GM19467 (cell line): ENCODE results near the gene NEK9.
A peak's percentile ranks its signal among the peaks of the same experiment; 100 is the strongest.
"Not testable (repeated sequence)": the region's sequence is repeated elsewhere in the genome, so short reads cannot be mapped to it uniquely, and the experiment has no call there.

ENCODE experiments used
- ATAC-seq: cut with Tn5 transposase; IDR thresholded peaks from one replicate; pipeline ENCODE4 v1.9.1; 2021; ENCODE audit warnings: mild to moderate bottlenecking, moderate library complexity; ENCODE audit not compliant: unreplicated experiment

The NEK9 gene

GRCh38 chr14:75068294-75069120 lies 58.3 kb downstream of the NEK9 start:
- ATAC-seq, result no peak

GRCh38 chr14:75067765-75068164 lies 59.1 kb downstream of the NEK9 start:
- ATAC-seq, result not testable (repeated sequence)

GRCh38 chr14:75067212-75067611 lies 59.6 kb downstream of the NEK9 start:
- no peak for ATAC-seq

DNA sequence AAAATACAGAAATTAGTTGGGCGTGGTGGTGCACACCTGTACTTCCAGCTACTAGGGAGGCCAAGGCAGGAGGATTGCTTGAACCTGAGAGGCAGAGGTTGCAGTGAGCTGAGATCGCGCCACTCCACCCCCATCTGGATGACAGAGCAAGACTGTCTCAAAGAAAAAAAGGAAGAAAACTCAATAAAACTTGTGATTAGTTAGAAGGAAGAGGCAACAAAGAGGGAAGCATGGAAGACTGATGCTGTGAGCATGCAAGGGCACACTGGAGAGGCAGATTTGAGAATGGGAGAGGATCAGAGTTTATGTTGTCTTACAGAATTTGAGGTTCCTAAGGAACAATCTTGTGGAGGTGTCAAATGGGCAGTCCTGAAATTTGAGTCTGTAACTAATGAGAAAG lies 60.2 kb downstream of the NEK9 start:
- ATAC-seq, result no peak

- ATAC-seq, result no peak
Measured at GRCh38 chr14:75064205-75064567, 62.7 kb downstream of the NEK9 start.

DNA sequence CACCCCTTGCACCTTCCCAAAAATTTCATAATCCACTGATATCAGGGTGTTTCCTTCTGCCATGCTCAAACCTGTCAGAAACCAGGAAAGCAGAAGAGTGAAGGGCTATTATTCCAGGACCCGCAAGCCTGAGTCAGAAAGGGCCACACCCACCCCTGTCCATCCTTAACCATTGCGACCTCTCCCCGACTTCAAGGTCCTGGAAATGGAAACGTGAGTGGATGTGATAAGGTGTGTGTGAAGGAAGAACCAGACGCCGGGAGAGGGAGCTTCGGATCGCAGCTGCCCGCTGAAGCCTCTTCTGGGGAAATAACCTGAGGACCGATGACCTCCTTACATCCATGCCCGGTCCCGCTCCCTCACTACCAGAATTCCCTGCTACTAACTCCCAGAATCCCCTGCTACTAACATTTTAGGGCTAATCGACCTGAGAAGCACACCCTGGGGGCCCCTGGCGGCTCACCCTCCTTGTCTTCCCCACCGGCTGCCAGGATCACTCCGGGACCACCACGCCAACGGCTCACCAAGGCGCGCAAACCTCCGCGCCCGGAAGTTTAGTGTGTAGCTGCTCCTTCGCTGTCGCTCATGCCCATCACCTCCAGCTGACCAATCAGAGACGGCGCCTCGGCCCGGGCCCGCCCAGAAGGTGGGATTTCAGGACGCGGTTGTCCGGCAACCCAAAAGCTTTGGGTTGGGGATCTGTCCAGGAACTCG lies 63.2 kb downstream of the NEK9 start, which contains the start of gene ACYP1:
Gene ACYP1 (minus strand): TSS at position 534 of the 714 bp plus-strand sequence. CDS start 471 bp downstream, at position 63.
- peak; percentile 85 for ATAC-seq

GRCh38 chr14:75063013-75063412 lies 63.8 kb downstream of the NEK9 start:
- no peak for ATAC-seq

DNA sequence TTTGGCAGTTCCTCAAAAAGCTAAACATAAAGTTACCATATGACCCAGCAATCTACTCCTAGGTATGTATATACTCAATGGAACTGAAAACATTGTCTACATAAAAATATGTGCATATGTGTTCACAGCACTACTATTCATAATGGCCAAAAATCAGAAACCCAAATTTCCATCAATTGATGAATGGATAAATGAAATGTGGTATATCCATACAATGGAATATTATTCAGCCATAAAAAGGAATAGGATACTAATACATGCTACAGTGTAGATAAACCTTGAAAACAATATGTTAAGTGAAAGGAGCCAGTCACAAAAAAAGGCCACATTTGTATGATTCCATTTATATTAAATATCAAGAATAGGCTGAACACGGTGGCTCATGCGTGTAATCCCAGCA lies 66.4 kb downstream of the NEK9 start:
- ATAC-seq, result no peak

GRCh38 chr14:75059642-75060041 lies 67.2 kb downstream of the NEK9 start:
- ATAC-seq, result no peak

GRCh38 chr14:75054421-75054820 lies 72.4 kb downstream of the NEK9 start:
- no peak for ATAC-seq

GRCh38 chr14:75053396-75054291 lies 73.2 kb downstream of the NEK9 start:
- no peak for ATAC-seq

- ATAC-seq, result no peak
Measured at GRCh38 chr14:75051556-75051899, 75.3 kb downstream of the NEK9 start.

DNA sequence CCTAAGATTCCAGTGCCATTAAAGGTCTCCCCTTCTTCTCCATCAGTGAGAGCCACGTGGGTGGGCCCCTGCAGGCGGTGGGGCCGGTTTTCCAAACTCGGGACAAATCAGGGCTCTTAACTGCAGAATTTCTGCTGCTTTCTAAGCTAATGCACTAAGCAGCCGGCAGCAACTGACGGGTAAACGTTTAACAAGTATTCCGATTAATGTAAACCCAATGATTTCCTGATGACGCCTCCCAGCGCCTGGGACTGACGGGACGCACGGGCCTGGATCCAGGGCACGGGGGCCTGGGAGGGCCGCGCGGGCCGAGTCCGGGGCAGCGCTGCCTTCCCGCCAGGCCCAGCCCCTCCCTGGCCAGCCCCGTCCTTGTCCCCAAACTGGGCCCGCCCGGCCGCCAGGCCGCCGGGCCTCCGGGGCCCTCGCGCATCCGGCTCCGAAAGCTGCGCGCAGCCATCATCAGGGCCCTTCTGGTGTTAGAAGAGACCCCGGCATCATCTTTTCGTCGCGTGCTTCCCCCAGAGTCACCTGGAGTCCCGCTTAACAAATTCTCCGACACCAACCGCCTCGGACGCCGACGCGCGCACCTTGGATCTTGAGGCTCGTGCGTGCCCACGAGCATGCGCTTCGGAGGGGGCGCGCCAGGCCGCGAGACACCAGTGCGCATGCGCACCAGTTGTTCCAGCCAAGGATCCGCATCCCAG lies 75.8 kb downstream of the NEK9 start, which contains the start of gene MLH3:
Gene MLH3 (minus strand): TSS at position 616 of the 704 bp plus-strand sequence. CDS start 1,812 bp downstream, outside the sequence.
- ATAC-seq, result peak; percentile 63

GRCh38 chr14:75049731-75050201 lies 77.1 kb downstream of the NEK9 start:
- ATAC-seq, result no peak

GRCh38 chr14:75049136-75049535 lies 77.7 kb downstream of the NEK9 start:
- ATAC-seq, result no peak

GRCh38 chr14:75048101-75048500 lies 78.7 kb downstream of the NEK9 start:
- no peak for ATAC-seq

- no peak for ATAC-seq
Measured at GRCh38 chr14:75047506-75047905, 79.3 kb downstream of the NEK9 start.

DNA sequence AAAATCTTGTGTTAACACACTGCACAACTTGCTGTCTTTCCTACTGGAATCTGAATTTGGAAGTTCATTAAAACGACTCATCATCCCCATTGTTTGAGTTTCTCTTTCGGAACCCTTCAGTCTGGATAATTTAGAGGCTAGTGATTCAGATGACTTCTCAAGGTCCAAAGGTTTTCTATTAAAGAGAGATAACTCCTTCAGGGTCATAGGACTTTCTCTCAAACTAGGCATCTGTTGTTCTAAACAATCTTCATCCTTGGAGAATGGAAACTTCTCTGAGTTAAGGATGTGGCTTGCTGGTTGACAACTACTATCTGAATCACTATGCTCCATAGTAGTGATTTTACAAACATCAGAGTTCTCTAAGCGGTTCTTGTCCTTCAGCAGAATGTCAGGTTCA lies 79.9 kb downstream of the NEK9 start:
- ATAC-seq, result no peak

DNA sequence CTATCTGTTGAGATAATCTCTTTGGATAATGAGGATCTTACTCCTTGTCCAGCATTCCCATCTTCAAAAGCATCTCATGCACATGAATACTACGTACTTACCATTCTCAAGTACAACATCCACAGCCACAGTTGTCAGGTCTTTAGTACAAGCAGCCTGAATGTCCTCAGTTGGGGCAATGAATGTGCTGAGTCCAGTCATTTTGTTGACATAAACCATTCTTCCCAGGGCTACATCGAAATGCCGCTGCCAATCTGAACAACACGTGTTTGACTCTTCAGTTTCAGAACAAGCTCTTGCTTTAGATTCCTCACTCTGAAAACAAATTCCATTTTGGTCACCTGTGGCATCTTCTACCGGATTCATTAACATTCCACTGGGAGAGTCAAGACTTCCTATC lies 80.6 kb downstream of the NEK9 start:
- no peak for ATAC-seq

GRCh38 chr14:75044752-75045151 lies 82.1 kb downstream of the NEK9 start:
- no peak for ATAC-seq
